SK-N-SH (cell line): ENCODE measurements around the gene GBX1. TPM values are rescaled to one million over a fixed set of nuclear protein-coding genes. Genes with fewer than 3 reads are reported as not detected.

Source experiments
- CTCF ChIA-PET: fragments of 300-600, 350-600 bp; formaldehyde crosslinking; extraction: SDS; loops from one replicate; lab custom pipeline; 2021; lab: Yijun Ruan, JAX
- POLR2A ChIA-PET: fragments of 350-600 bp; sonication (Branson Sonifier 250); formaldehyde crosslinking; extraction: SDS; loops from one replicate; lab custom pipeline; 2020; ENCODE audit warnings: antibody characterized with exemption, inconsistent platforms; lab: Yijun Ruan, JAX
- DNase-seq: peaks from one replicate; pipeline ENCODE4 v3.0.0; 2012
- H2AFZ ChIP-seq: fragments of 200-600 bp; sonication (generic); 2 replicates; pipeline ENCODE4 v1.8.1; 2016; ENCODE audit warnings: antibody characterized with exemption, mild to moderate bottlenecking, low read depth
- H3F3A ChIP-seq: fragments of 200-600 bp; sonication (generic); replicated peaks from 2 replicates; pipeline ENCODE3; 2016; ENCODE audit warnings: antibody characterized with exemption, mild to moderate bottlenecking; ENCODE audit not compliant: insufficient read depth
- H3K27ac ChIP-seq, 2 experiments: fragments of 200-500 bp in 1 of 2; fragments of 200-600 bp in 1 of 2; sonication (Bioruptor generic) in 1 of 2; sonication (generic), shearing (Covaris generic) in 1 of 2; 2 replicates each; pipeline versions ENCODE4 v1.5.1 to v1.6.1; 2014 to 2016; ENCODE audit warnings: low read depth in 2 of 2, inconsistent platforms in 1 of 2, low read length in 1 of 2, mild to moderate bottlenecking in 1 of 2, mixed read lengths in 1 of 2
- H3K27me3 ChIP-seq: fragments of 200-600 bp; sonication (generic), shearing (Covaris generic); 2 replicates; pipeline ENCODE4 v1.6.1; 2016; ENCODE audit warnings: mixed run types; ENCODE audit not compliant: insufficient read depth
- H3K36me3 ChIP-seq, 2 experiments: fragments of 200-500 bp in 1 of 2; fragments of 200-600 bp in 1 of 2; sonication (Bioruptor generic) in 1 of 2; sonication (generic) in 1 of 2; replicated peaks in 1 of 2; 2 replicates each; pipeline versions ENCODE3 to v1.5.1; 2014 to 2016; ENCODE audit warnings: low read length in 1 of 2, mild to moderate bottlenecking in 1 of 2; ENCODE audit not compliant: insufficient read depth in 2 of 2, control insufficient read depth in 1 of 2
- H3K4me1 ChIP-seq, 2 experiments: fragments of 200-500 bp in 1 of 2; fragments of 200-600 bp in 1 of 2; sonication (Bioruptor generic) in 1 of 2; sonication (generic), shearing (Covaris generic) in 1 of 2; 2 replicates each; pipeline versions ENCODE4 v1.5.1 to v1.6.1; 2014 to 2016; ENCODE audit warnings: low read depth in 1 of 2, low read length in 1 of 2, mixed run types in 1 of 2; ENCODE audit not compliant: insufficient read depth in 2 of 2, control insufficient read depth in 1 of 2
- H3K4me2 ChIP-seq: fragments of 200-600 bp; sonication (generic), shearing (Covaris generic); 2 replicates; pipeline ENCODE4 v1.6.1; 2017; ENCODE audit warnings: mixed run types
- H3K4me3 ChIP-seq, 2 experiments: fragments of 200-500 bp in 1 of 2; fragments of 200-600 bp in 1 of 2; sonication (Bioruptor generic) in 1 of 2; sonication (generic), shearing (Covaris generic) in 1 of 2; 2 replicates each; pipeline versions ENCODE4 v1.5.1 to v1.8.1; 2014 to 2016; ENCODE audit warnings: low read depth in 2 of 2, inconsistent platforms in 1 of 2, low read length in 1 of 2, mild to moderate bottlenecking in 1 of 2, mixed read lengths in 1 of 2, moderate library complexity in 1 of 2
- H3K79me2 ChIP-seq: fragments of 200-600 bp; sonication (generic); 2 replicates; pipeline ENCODE4 v1.8.1; 2017; ENCODE audit warnings: mild to moderate bottlenecking; ENCODE audit not compliant: insufficient read depth
- H3K9ac ChIP-seq: fragments of 200-600 bp; sonication (generic); 2 replicates; pipeline ENCODE4 v1.6.1; 2017; ENCODE audit warnings: mixed run types
- H3K9me2 ChIP-seq: fragments of 200-600 bp; sonication (generic); 2 replicates; pipeline ENCODE4 v1.6.1; 2017; ENCODE audit warnings: mixed run types
- H3K9me3 ChIP-seq: fragments of 200-600 bp; sonication (generic); 2 replicates; pipeline ENCODE4 v1.6.1; 2017; ENCODE audit warnings: mixed run types, mild to moderate bottlenecking, moderate library complexity
- H4K20me1 ChIP-seq: fragments of 200-600 bp; sonication (generic); 2 replicates; pipeline ENCODE4 v1.6.1; 2017; ENCODE audit warnings: mild to moderate bottlenecking, mixed run types; ENCODE audit not compliant: insufficient read depth
- CHD2 ChIP-seq: fragments of 150-350 bp; IDR thresholded peaks from 2 replicates; pipeline ENCODE4 v1.6.1; 2018; ENCODE audit warnings: low read length; ENCODE audit not compliant: partially characterized antibody
- CTCF ChIP-seq: fragments of 200-600 bp; sonication (generic); IDR thresholded peaks from 2 replicates; pipeline ENCODE4 v1.6.1; 2017; ENCODE audit warnings: antibody characterized with exemption, mild to moderate bottlenecking, moderate library complexity
- FOXJ3 ChIP-seq: sonication (generic); formaldehyde crosslinking; IDR thresholded peaks from 2 replicates; pipeline ENCODE4 v1.5.1; 2020; ENCODE audit warnings: mild to moderate bottlenecking, missing genetic modification reagents
- GATA2 ChIP-seq: sonication (generic); formaldehyde crosslinking; IDR thresholded peaks from 2 replicates; pipeline ENCODE4 v1.5.0; 2020; ENCODE audit warnings: mild to moderate bottlenecking, missing genetic modification reagents
- MEF2A ChIP-seq: IDR thresholded peaks from 2 replicates; pipeline ENCODE4 v1.4.0; 2012; ENCODE audit warnings: low read depth, borderline replicate concordance
- RXRA ChIP-seq: IDR thresholded peaks from 2 replicates; pipeline ENCODE4 v1.4.0; 2012; ENCODE audit warnings: low read depth, mild to moderate bottlenecking, borderline replicate concordance
- SIN3A ChIP-seq: IDR thresholded peaks from 2 replicates; pipeline ENCODE4 v1.6.1; 2012; ENCODE audit warnings: low read depth, mild to moderate bottlenecking, low read length, moderate library complexity, borderline replicate concordance
- TAF1 ChIP-seq: IDR thresholded peaks from 2 replicates; pipeline ENCODE4 v1.6.1; 2012; ENCODE audit warnings: low read depth, mild to moderate bottlenecking, low read length, moderate library complexity, borderline replicate concordance
- TEAD4 ChIP-seq: IDR thresholded peaks from 2 replicates; pipeline ENCODE4 v1.4.0; 2012; ENCODE audit warnings: mild to moderate bottlenecking, borderline replicate concordance; ENCODE audit not compliant: insufficient read depth
- WGBS: methylation state at CpG from one replicate; pipeline ENCODE4 v1.1.6; 2017; ENCODE audit warnings: low lambda C conversion rate; 5-methylcytosine and 5-hydroxymethylcytosine counted together
- polyA plus RNA-seq, 3 experiments: library from polyadenylated mRNA; depleted of rRNA; stranded (reverse); fragments of >200 nt; gene quantifications; 2 replicates each; pipeline ENCODE4 v1.2.3, GENCODE V29; 2012
- TF ChIP-seq, protein P1 (sequence below): IDR thresholded peaks from 2 replicates; pipeline ENCODE4 v1.4.0; 2012; ENCODE audit warnings: low read depth
- TF ChIP-seq, protein P2 (sequence below): IDR thresholded peaks from 2 replicates; pipeline ENCODE4 v1.6.1; 2012; ENCODE audit warnings: mild to moderate bottlenecking, low read depth, low read length, moderate library complexity

Gene GBX1
- polyA plus RNA-seq, 1 of the 3 experiments (the other 2 are of a cell fraction): not detected

- DNase-seq: no peak
- Histone ChIP-seq H3K27ac (no peak overlapping the region), H3K4me2 (no peak overlapping the region), H3K9me3 (no peaks in the 10 kb centered on the region), H3F3A (peaks cover 13% of the 10 kb centered on the region), H3K4me1 (peaks cover 0 to 14% of the 10 kb centered on the region in 2 experiments; a peak in 1 of 4 replicates), H3K27me3 (no peaks in the 10 kb centered on the region), H4K20me1 (no peaks in the 10 kb centered on the region), H3K9ac (no peak overlapping the region), H2AFZ (no peak overlapping the region), H3K79me2 (no peaks in the 10 kb centered on the region), H3K4me3 (no peak overlapping the region), H3K9me2 (no peaks in the 10 kb centered on the region)
- WGBS: 96% methylated on average over 31 of the region's 31 CpGs
- TF ChIP-seq, protein P1, sequence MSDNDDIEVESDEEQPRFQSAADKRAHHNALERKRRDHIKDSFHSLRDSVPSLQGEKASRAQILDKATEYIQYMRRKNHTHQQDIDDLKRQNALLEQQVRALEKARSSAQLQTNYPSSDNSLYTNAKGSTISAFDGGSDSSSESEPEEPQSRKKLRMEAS: no peak
- TF ChIP-seq CTCF (no peak), TEAD4 (no peak), RXRA (no peak), TAF1 (no peak), MEF2A (no peak), FOXJ3 (no peak), CHD2 (no peak), GATA2 (CRISPR knock-in tag) (no peak), SIN3A (no peak)
- TF ChIP-seq, protein P2, sequence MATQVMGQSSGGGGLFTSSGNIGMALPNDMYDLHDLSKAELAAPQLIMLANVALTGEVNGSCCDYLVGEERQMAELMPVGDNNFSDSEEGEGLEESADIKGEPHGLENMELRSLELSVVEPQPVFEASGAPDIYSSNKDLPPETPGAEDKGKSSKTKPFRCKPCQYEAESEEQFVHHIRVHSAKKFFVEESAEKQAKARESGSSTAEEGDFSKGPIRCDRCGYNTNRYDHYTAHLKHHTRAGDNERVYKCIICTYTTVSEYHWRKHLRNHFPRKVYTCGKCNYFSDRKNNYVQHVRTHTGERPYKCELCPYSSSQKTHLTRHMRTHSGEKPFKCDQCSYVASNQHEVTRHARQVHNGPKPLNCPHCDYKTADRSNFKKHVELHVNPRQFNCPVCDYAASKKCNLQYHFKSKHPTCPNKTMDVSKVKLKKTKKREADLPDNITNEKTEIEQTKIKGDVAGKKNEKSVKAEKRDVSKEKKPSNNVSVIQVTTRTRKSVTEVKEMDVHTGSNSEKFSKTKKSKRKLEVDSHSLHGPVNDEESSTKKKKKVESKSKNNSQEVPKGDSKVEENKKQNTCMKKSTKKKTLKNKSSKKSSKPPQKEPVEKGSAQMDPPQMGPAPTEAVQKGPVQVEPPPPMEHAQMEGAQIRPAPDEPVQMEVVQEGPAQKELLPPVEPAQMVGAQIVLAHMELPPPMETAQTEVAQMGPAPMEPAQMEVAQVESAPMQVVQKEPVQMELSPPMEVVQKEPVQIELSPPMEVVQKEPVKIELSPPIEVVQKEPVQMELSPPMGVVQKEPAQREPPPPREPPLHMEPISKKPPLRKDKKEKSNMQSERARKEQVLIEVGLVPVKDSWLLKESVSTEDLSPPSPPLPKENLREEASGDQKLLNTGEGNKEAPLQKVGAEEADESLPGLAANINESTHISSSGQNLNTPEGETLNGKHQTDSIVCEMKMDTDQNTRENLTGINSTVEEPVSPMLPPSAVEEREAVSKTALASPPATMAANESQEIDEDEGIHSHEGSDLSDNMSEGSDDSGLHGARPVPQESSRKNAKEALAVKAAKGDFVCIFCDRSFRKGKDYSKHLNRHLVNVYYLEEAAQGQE: no peak
- TF ChIP-seq, all 33 proteins: peak for 0
- POLR2A ChIA-PET: interaction anchor here (1.1 kb wide), 1 partner anchor 10 kb away, joined by 3 read pairs; no protein-coding TSS in a partner anchor
- peaks cover 29 to 71% of the 10 kb centered on the region in 2 experiments for H3K36me3 ChIP-seq
- CTCF ChIA-PET: interaction anchor here (0.6 to 10.0 kb wide), 11 partner anchors 17 to 359 kb away, joined by 3 to 73 read pairs (median 3); partner anchors contain the start of gene GBX1
Measured at GRCh38 chr7:151141855-151142685, 25.4 kb downstream of the GBX1 start.
